ENCODE measurements around the gene ABHD16A. TPM values are rescaled to one million over a fixed set of nuclear protein-coding genes. Genes with fewer than 3 reads are reported as not detected.

The ABHD16A gene
- polyA plus RNA-seq, 1 experiment, result 53.3 TPM

GRCh38 chr6:31660381-31661261 lies 42.5 kb downstream of the ABHD16A start, which contains the start of gene C6orf47:
C6orf47 (minus strand) TSS chr6:31660778; CDS start chr6:31659947, 831 bp downstream.
- Histone ChIP-seq H3K4me3 (ENCODE audit: low read depth, low read length) (peak within 1 kb of the TSS; percentile 59), H3K27me3 (ENCODE audit: control insufficient read depth, insufficient read depth, low read length) (no peaks in the 10 kb centered on the region), H3K36me3 (ENCODE audit: control insufficient read depth, insufficient read depth, low read length) (peaks cover 8% of the 10 kb centered on the region)
- no peak for DNase-seq (ENCODE audit: low read depth)
- TF ChIP-seq CTCF (IDR thresholded peaks at IDR 0.05; ENCODE audit: insufficient read depth, low read depth, low read length), result no peak
- POLR2A ChIA-PET, result interaction anchor here (0.5 to 1.0 kb wide), 3 partner anchors 9 to 146 kb away, joined by 3 to 11 read pairs (median 3); partner anchors contain the start of gene LSM2
- CTCF ChIA-PET, result interaction anchor here (0.6 to 1.6 kb wide), 5 partner anchors 9 to 203 kb away, joined by 3 to 8 read pairs (median 4); partner anchors contain the start of genes ATP6V1G2 and BAG6

GRCh38 chr6:31659649-31660380 lies 43.3 kb downstream of the ABHD16A start:
- ChIA-PET POLR2A (interaction anchor here (0.5 to 0.7 kb wide), 2 partner anchors 23 to 147 kb away, joined by 3 read pairs; partner anchors contain the start of gene LSM2), CTCF (interaction anchor here (1.4 kb wide), 1 partner anchor 113 kb away, joined by 4 read pairs; the partner anchor contains the start of gene ATP6V1G2)
- Histone ChIP-seq H3K36me3 (ENCODE audit: control insufficient read depth, insufficient read depth, low read length) (peaks cover 8% of the 10 kb centered on the region), H3K4me3 (ENCODE audit: low read depth, low read length) (peak overlapping the region; percentile 59), H3K27me3 (ENCODE audit: control insufficient read depth, insufficient read depth, low read length) (no peaks in the 10 kb centered on the region)
- no peak for TF ChIP-seq CTCF (IDR thresholded peaks at IDR 0.05; ENCODE audit: insufficient read depth, low read depth, low read length)
- no peak for DNase-seq (ENCODE audit: low read depth)

DNA sequence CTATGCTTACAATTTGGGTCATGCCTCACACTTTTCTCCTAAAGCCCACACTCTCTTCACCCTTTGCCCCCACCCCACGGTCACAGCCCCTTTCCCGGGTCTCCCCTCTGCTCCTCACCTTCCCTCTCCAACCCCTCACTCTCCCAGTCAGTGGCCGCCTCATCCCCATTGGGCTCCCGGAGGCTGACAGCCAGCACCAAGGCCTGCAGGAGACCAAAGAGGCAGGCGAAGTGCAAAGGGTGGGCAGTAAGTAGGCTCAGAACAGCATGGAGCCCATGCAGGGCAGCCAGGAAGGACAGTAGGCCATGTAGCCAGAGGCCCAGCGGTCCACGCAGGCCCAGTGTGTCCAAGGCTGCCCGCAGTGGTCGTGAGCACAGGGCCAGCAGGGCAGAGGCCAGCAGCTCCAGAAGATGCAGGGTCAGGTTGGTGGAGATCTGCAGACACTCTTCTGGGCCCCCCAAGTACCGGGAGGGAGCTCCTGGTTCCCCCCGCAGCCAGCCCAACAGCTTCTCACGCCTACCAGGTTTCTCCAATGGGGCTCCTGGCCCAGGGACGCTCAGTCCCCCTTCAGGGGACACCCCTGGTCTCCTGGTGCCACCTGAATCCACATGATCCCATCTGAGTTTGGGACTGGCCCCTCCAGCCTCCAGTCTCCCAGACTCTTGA lies 44.0 kb downstream of the ABHD16A start:
- ChIA-PET CTCF (no interaction called here), POLR2A (interaction anchor here (0.7 kb wide), 1 partner anchor 238 kb away, joined by 10 read pairs; the partner anchor contains the start of gene EHMT2)
- Histone ChIP-seq H3K36me3 (ENCODE audit: control insufficient read depth, insufficient read depth, low read length) (peaks cover 8% of the 10 kb centered on the region), H3K4me3 (ENCODE audit: low read depth, low read length) (peak overlapping the region; percentile 59), H3K27me3 (ENCODE audit: control insufficient read depth, insufficient read depth, low read length) (no peaks in the 10 kb centered on the region)
- TF ChIP-seq CTCF (IDR thresholded peaks at IDR 0.05; ENCODE audit: insufficient read depth, low read depth, low read length), result no peak
- DNase-seq (ENCODE audit: low read depth), result no peak

GRCh38 chr6:31658158-31658688 lies 44.9 kb downstream of the ABHD16A start:
- POLR2A ChIA-PET, result interaction anchor here (0.7 kb wide), 1 partner anchor 239 kb away, joined by 10 read pairs; the partner anchor contains the start of gene EHMT2
- no peak for TF ChIP-seq CTCF (IDR thresholded peaks at IDR 0.05; ENCODE audit: insufficient read depth, low read depth, low read length)
- CTCF ChIA-PET, result no interaction called here
- no peak for DNase-seq (ENCODE audit: low read depth)
- no peak overlapping the region for H3K4me3 ChIP-seq (ENCODE audit: low read depth, low read length)
- no peaks in the 10 kb centered on the region for H3K27me3 ChIP-seq (ENCODE audit: control insufficient read depth, insufficient read depth, low read length)
- H3K36me3 ChIP-seq (ENCODE audit: control insufficient read depth, insufficient read depth, low read length), result peaks cover 8% of the 10 kb centered on the region

All from BJ (cell line).